Ovary (tissue), 9 donors: ENCODE data around the gene LETM1. TPM values are rescaled to one million over a fixed set of nuclear protein-coding genes. Genes with fewer than 3 reads are reported as not detected.
A peak's percentile ranks its signal among the peaks of the same experiment; 100 is the strongest.

ENCODE experiments used
- DNase-seq, 5 donors: peaks; one replicate each; pipeline ENCODE4 v3.0.0-alpha.2; 2019 to 2020
- H3K27ac ChIP-seq, 2 donors: fragments of 200-600 bp; one replicate each; pipeline versions ENCODE4 v1.5.1 to v1.8.0; 2019 to 2022
- H3K27me3 ChIP-seq: fragments of 200-600 bp; one replicate; pipeline ENCODE4 v1.8.0; 2022
- H3K36me3 ChIP-seq: fragments of 200-600 bp; sonication (generic); one replicate; pipeline ENCODE4 v1.5.1; 2019
- H3K4me1 ChIP-seq: one replicate; pipeline ENCODE4 v1.8.1; 2013; ENCODE audit warnings: mild to moderate bottlenecking, moderate library complexity; ENCODE audit not compliant: insufficient read depth
- H3K4me3 ChIP-seq: fragments of 200-600 bp; sonication (generic); one replicate; pipeline ENCODE4 v1.5.1; 2017
- H3K9me3 ChIP-seq, 2 donors: fragments of 200-600 bp in 1 of 2; sonication (generic) in 1 of 2; one replicate each; pipeline versions ENCODE4 v1.5.1 to v1.8.1; 2013 to 2019; ENCODE audit warnings: mild to moderate bottlenecking in 1 of 2, moderate library complexity in 1 of 2
- CTCF ChIP-seq, 3 donors: fragments of 450-650 bp in 2 of 3; fragments of 200-600 bp in 1 of 3; IDR thresholded peaks; one replicate each; pipeline versions ENCODE4 v1.5.1 to v1.8.0; 2016 to 2022; ENCODE audit warnings: antibody characterized with exemption in 3 of 3, mild to moderate bottlenecking in 1 of 3
- EP300 ChIP-seq: sonication (generic); formaldehyde crosslinking; IDR thresholded peaks from one replicate; pipeline ENCODE4 v1.6.1; 2017; ENCODE audit warnings: antibody characterized with exemption
- POLR2A ChIP-seq: fragments of 450-650 bp; IDR thresholded peaks from one replicate; pipeline ENCODE4 v1.6.1; 2017; ENCODE audit warnings: antibody characterized with exemption, mild to moderate bottlenecking, moderate library complexity
- WGBS, 3 donors: extraction: QIAGEN DNeasy Blood & Tissue Kit in 1 of 3; methylation state at CpG; one replicate each; pipeline versions ENCODE4 v1.1.5 to v1.1.7; 2013 to 2017; 5-methylcytosine and 5-hydroxymethylcytosine counted together
- intact Hi-C, 4 donors: fragments of 100-400 bp; cut with DNase I; formaldehyde crosslinking; loops; one replicate each; pipeline versions ENCODE4 v1.11.0 to v1.15.1; 2022 to 2023
- polyA plus RNA-seq, 2 donors: library from polyadenylated mRNA; stranded (reverse); fragments of 200-250 nt in 1 of 2; fragments of 350-450 nt in 1 of 2; fragmentation: Illumina TruSeq in 1 of 2; extraction: RNeasy Lipid Tissue Mini Kit (QIAGEN cat#74804) in 1 of 2; gene quantifications; one replicate each; pipeline ENCODE4 v1.2.3, GENCODE V29; 2013 to 2014
- total RNA-seq, 7 donors: library from RNA; depleted of rRNA in 2 of 7; stranded (reverse); fragments of >200 nt in 2 of 7; fragmentation: NEBNext Ultra II Directional in 3 of 7; extraction: Animal tissue kit (Norgen Biotek cat#: 25700) in 3 of 7; gene quantifications; one replicate each; pipeline versions ENCODE4 v1.1.0 to v1.2.4, GENCODE V29; 2016 to 2023
- donor health status: DM: no; HTN: no; CAD: no; lungs with moderate emphysema.
- donor health status: DM: no; HTN: no; CAD: no.
- donor health status: Bipolar disorder and iron deficiency.
- donor health status: DM: yes; HTN: yes; CAD: no.
- donor health status: DM: no; HTN: no; CAD: no.
- donor health status: DM: yes; HTN: yes; CAD: no.

LETM1 gene
- total and polyA plus RNA-seq, 9 donors = 9.3 to 43.6 (median 30.5) TPM

- Histone ChIP-seq H3K9me3 (no peaks in the 10 kb centered on the region), H3K36me3 (no peaks in the 10 kb centered on the region), H3K4me1 (no peaks in the 10 kb centered on the region), H3K4me3 (peak overlapping the region; percentile 58), H3K27ac (peak overlapping the region; percentile 90 to 96), H3K27me3 (no peaks in the 10 kb centered on the region)
- TF ChIP-seq CTCF (IDR thresholded peaks at IDR 0.05) (no peak), EP300 (no peak), POLR2A (no peak)
- WGBS, 3 donors = 0 to 1% (median 0%) methylated on average over 20 to 22 of the region's 22 CpGs
- intact Hi-C loops = no loop called here
- DNase-seq = peak; percentile 66 to 81 (median 77)
These were observed 14.3 kb upstream of the LETM1 start for GRCh38 chr4:1870328-1870577.

DNA sequence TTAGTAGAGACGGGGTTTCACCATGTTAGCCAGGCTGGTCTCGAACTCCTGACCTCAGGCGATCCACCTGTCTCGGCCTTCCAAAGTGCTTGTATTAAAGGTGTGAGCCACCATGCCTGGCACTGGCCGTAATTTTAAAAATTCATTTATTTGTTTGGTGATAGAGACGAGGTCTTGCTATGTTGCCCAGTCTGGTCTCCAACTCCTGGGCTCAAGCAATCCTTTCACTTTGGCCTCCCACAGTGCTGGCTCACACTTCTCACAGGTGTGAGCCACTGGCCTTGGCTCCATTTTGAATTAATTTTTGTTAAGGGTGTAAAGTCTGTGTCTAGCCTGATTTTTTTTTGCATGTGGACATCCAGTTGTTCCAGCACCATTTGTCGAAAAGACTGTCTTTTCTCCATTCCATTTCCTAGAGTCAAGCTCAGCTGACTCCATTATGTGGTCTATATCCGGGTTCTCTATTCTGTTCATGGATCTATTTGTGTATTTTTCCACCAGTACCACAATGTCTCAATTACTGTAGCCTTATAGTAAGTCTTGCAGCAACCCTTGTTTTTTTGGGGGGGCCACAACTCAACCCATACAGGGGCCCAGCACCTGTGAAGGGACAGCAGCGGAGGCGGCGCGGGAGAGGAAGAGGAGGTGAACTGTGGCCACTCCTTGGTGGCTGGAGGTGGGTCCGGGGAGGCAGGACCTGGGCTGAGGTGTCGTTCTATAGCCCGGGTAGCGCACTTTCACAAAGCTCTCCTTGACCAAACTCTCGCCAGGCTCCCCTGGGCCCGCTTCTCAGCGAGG is 13.8 kb upstream of the LETM1 start:
- WGBS, 3 donors = 52 to 58% (median 56%) methylated on average over 19 of the region's 19 CpGs
- Histone ChIP-seq H3K4me3 (peak overlapping the region; percentile 58), H3K9me3 (no peaks in the 10 kb centered on the region), H3K27ac (peak overlapping the region; percentile 90 to 96), H3K4me1 (no peaks in the 10 kb centered on the region), H3K36me3 (no peaks in the 10 kb centered on the region), H3K27me3 (no peaks in the 10 kb centered on the region)
- TF ChIP-seq POLR2A (no peak), EP300 (no peak), CTCF (IDR thresholded peaks at IDR 0.05) (no peak)
- peak in 1 of 5 donors; percentile 16 for DNase-seq
- intact Hi-C loops = no loop called here

DNA sequence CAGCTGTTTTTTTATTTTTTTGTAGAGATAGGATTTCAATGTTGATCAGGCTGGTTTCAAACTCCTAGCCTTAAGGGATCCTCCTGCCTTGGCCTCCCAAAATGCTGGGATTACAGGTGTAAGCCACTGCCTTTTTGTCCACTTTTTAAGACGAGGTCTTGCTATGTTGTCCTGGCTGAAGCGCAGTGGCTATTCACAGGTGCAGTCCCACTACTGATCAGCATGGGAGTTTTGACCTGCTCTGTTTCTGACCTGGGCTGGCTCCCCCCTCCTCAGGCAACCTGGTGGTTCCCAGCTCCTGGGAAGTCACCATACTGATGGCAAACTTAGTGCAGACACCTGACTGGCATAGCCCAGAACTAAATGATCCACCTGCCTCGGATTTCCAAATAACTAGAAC is 13.0 kb upstream of the LETM1 start:
- 89 to 95% (median 90%) methylated on average over 3 of the region's 3 CpGs for WGBS, 3 donors
- no peaks in the 10 kb centered on the region for H3K27me3 ChIP-seq
- no peaks in the 10 kb centered on the region for H3K36me3 ChIP-seq
- TF ChIP-seq CTCF (IDR thresholded peaks at IDR 0.05) (no peak), EP300 (no peak), POLR2A (no peak)
- H3K27ac ChIP-seq = no peak overlapping the region
- no peaks in the 10 kb centered on the region for H3K9me3 ChIP-seq
- DNase-seq = no peak
- intact Hi-C loops = no loop called here
- H3K4me1 ChIP-seq = no peaks in the 10 kb centered on the region
- H3K4me3 ChIP-seq = no peak overlapping the region

DNA sequence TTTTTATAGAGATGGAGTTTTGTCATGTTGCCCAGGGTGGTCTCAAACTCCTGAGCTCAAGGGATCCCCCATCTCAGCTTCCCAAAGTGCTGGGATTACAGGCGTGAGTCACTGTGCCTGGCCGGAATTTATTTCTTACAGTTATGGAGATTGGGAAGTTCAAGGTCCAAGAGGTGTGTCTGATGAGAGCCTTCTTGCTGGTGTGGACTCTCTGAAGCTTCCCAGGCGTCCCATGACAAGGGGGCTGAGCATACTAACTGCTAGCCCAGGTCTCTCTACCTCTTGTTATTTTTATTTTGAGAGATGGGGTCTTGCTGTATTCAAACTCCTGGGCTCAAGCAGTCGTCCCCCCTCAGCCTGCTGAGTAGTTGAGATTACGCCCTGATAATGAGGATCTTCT is 12.3 kb upstream of the LETM1 start:
- intact Hi-C loops = no loop called here

More for the DNA sequence above, 12.3 kb upstream of the LETM1 start:
- no peaks in the 10 kb centered on the region for H3K36me3 ChIP-seq
- 29 to 51% (median 42%) methylated on average over 5 of the region's 5 CpGs for WGBS, 3 donors
- H3K4me1 ChIP-seq = no peaks in the 10 kb centered on the region
- TF ChIP-seq CTCF (IDR thresholded peaks at IDR 0.05) (no peak), EP300 (no peak), POLR2A (no peak)
- no peaks in the 10 kb centered on the region for H3K9me3 ChIP-seq
- no peak overlapping the region for H3K27ac ChIP-seq
- no peaks in the 10 kb centered on the region for H3K27me3 ChIP-seq
- no peak overlapping the region for H3K4me3 ChIP-seq
- no peak for DNase-seq
